ENCODE data around the gene ASH1L. TPM values are rescaled to one million over a fixed set of nuclear protein-coding genes. Genes with fewer than 3 reads are reported as not detected.

ASH1L gene
- total and polyA plus RNA-seq, 9 of the 15 experiments (the other 6 are each of a cell fraction or from before 2014, with no cell fraction given) = 2.0 to 23.3 (median 14.6) TPM

- TF ChIP-seq PTBP1 (IDR thresholded peaks at IDR 0.05; ENCODE audit: low read depth, low read length) (no peak), CXXC5 (CRISPR knock-in tag; IDR thresholded peaks at IDR 0.05) (peak; percentile 88), SRSF7 (optimal IDR thresholded peaks at IDR 0.05; ENCODE audit: low read depth, low read length) (no peak), RCOR1 (IDR thresholded peaks at IDR 0.05; ENCODE audit: borderline replicate concordance in 1 of 2, low read depth in 2 of 2, low read length in 2 of 2) (no peak), SNRNP70 (optimal IDR thresholded peaks at IDR 0.05; ENCODE audit: low read depth, low read length) (no peak), PHB2 (IDR thresholded peaks at IDR 0.05; ENCODE audit: low read depth) (no peak), TFAP4 (CRISPR knock-in tag; IDR thresholded peaks at IDR 0.05; ENCODE audit: borderline replicate concordance) (peak; percentile 75; the same call in 1 of the 2 replicates), FOXP4 (CRISPR knock-in tag; IDR thresholded peaks at IDR 0.05; ENCODE audit: borderline replicate concordance) (no peak), GATAD2A (IDR thresholded peaks at IDR 0.05) (0 out of 2 replicates have a peak, but pooled peaks have one; percentile 68), ZNF395 (CRISPR knock-in tag; IDR thresholded peaks at IDR 0.05) (peak; percentile 66; the same call in 1 of the 2 replicates), TSHZ1 (CRISPR knock-in tag; IDR thresholded peaks at IDR 0.05) (no peak), FOXJ2 (tag; IDR thresholded peaks at IDR 0.05) (no peak), NEUROD1 (IDR thresholded peaks at IDR 0.05; ENCODE audit: borderline replicate concordance, low read depth, low read length, partially characterized antibody) (no peak), ZNF785 (CRISPR knock-in tag; IDR thresholded peaks at IDR 0.05) (no peak), ID3 (CRISPR knock-in tag; IDR thresholded peaks at IDR 0.05) (no peak), ID3 (tag; IDR thresholded peaks at IDR 0.05) (no peak), NONO (IDR thresholded peaks at IDR 0.05; ENCODE audit: low read depth in 2 of 2, low read length in 1 of 2) (no peak), JUN (IDR thresholded peaks at IDR 0.05; ENCODE audit: borderline replicate concordance, low read depth, low read length) (peak; percentile 10; the same call in 1 of the 2 replicates), JUN (CRISPR knock-in tag; IDR thresholded peaks at IDR 0.05; ENCODE audit: borderline replicate concordance) (no peak)
Observed at GRCh38 chr1:155609515-155610256, 47.1 kb upstream of the ASH1L start, which contains the start of gene MSTO1 (continued).
